ELR (cell line): ENCODE results near the gene RFTN2.
"Not testable (repeated sequence)": the region's sequence is repeated elsewhere in the genome, so short reads cannot be mapped to it uniquely, and the experiment has no call there.

Experiments
- DNase-seq: peaks from one replicate; pipeline ENCODE4 v3.0.0-alpha.2; 2015; ENCODE audit warnings: low read depth

Gene RFTN2

DNA sequence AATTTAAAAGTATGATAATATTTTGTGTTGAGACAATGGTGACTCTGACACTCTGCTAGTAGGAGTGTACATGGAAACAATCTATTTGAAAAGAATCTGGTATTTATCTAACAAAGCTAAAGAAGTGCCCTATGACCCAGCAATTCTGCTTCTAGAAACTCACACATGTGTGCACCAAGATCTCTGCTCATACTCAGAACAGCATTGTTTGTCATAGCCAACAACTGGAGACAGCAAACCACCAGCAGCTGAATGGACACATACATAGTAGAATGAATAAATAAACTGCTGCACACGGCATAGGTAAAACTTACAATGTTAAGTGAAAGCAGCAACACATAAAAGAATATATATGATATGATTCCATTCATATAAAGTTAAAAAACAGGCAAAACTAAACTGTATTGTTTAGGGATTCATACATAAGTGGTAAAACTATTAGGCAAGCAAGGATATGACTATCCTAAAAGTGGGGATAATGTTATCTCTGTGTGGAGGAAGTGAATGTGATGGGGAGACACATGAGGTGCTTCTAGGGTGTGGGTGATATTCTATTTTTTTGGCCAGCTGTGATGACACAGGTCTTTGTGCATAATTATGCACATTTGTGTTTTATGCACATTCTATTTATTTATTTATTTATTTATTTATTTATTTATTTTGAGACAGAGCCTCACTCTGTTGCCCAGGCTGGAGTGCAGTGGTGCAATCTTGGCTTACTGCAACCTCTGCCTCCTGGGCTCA lies 71.1 kb downstream of the RFTN2 start:
- no peak for DNase-seq

DNA sequence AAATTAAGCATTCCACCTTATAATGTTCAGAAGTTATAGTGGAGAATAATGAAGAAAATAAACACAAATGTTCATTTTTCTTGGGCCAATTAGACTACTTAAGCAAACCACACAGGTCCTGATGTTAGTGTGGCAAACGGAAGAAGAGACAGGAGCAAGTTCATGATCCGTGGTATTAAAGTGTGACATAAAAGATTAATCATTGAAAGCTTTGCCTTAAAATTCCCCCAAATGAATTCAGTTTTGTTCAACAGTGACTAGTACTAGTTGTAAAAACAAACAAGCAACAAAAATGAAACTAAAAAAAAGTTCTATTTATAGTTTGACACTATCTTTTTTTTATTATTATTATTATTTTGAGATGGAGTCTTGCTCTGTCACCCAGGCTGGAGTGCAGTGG lies 73.7 kb downstream of the RFTN2 start:
- no peak for DNase-seq

DNA sequence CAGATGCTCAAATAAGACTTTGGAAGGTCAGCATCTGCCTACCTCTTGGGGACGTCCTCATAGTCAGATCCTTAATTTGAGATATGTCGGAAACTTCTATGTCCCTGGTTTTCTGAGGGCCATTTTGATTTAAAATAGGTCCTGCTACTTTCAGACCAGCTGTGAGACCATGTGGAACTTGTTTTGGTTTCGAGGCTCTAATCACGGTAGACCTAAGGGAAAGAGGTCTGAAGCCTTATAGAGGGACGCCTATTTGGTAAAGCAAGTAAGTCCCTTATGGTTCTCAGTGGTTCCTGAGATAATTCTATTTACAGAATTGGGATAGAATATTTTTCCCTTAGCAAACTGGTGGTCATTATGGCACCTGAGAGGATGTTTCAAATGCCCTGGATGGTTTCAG lies 75.1 kb downstream of the RFTN2 start:
- no peak for DNase-seq

DNA sequence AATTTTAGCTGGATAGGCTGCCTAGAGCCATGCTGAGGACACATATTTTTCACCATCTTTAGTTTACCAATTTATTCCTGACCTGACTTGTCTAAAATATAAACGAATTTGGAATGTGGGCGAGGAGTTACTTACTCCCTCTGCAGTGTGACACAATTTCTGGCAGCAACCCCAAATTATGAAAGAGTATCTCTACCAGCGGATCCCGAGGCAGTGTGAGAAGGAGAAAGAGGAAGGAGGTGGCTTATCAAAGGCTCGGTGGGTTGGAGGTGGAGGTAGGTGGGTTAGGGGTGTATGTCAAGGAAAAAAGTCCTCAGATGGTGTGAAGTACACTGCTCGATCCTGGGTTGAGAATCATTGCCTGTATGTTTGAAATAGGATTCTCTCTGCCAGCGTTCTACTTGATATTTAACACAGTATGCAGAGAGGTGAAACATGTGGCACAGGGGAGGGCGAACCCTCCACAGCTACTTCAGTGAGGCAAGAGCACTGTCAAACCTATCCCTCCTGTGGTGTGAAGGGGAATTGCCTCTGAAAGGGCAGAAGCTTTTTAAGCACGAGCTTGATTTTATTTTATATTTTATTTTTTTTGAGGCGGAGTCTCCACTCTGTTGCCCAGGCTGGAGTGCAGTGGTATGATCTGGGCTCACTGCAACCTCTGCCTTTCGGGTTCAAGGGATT lies 76.0 kb downstream of the RFTN2 start:
- DNase-seq = peak; percentile 59

DNA sequence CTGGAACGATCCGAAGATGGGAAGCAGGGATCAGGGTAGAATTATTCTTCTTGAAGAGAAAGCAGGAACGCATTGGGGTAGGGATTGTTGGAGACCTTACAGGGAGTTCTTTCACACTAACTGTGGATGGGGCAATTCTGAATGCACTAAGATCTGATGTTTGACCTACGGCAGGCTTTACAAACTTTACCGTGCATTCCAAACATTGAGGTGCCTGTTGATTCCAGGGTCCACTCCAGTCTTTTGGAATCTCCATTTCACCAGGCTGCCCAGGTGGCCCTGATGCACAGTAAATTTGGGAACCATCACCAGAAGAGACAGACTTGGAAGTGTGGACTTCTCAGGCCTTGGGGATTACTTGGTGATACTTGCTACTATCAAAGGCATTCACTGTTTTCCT lies 76.9 kb downstream of the RFTN2 start:
- no peak for DNase-seq

DNA sequence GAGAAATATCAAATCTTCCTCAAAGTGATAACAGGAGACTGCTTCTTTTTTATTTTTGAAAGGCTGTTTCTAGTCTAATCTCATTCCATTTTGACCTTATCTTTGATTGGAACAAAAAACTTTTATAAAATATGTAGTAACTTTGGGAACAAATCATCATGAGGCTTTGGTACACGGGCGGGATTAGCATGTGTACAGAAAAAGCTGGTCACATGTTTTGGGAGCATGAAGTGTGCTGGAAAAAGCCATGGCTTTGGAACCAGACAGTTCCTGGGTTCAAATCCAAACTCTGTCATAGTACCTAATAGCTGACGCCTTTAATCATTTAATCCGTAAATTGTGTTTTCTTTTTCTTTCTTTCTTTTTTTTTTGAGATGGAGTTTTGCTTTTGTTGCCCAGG lies 78.2 kb downstream of the RFTN2 start:
- DNase-seq = no peak

DNA sequence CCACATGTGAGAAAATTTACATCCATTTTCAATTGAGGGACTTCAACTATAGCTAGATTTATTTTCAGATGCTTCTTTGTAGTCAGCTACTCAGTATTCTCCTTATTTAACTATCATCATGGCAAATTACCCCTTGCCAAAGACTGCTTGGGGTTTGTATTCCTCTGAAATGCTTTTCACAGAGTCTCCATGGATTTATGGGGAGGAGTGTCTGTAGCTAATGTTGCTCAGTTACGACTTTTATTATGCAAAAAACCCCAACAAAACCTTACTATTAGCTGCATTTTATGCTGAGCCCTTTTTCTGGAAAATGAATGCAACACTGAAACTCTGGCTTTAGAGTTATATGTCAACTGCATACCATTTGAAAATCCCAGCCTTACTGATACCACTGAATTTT lies 78.6 kb downstream of the RFTN2 start:
- DNase-seq = no peak

DNA sequence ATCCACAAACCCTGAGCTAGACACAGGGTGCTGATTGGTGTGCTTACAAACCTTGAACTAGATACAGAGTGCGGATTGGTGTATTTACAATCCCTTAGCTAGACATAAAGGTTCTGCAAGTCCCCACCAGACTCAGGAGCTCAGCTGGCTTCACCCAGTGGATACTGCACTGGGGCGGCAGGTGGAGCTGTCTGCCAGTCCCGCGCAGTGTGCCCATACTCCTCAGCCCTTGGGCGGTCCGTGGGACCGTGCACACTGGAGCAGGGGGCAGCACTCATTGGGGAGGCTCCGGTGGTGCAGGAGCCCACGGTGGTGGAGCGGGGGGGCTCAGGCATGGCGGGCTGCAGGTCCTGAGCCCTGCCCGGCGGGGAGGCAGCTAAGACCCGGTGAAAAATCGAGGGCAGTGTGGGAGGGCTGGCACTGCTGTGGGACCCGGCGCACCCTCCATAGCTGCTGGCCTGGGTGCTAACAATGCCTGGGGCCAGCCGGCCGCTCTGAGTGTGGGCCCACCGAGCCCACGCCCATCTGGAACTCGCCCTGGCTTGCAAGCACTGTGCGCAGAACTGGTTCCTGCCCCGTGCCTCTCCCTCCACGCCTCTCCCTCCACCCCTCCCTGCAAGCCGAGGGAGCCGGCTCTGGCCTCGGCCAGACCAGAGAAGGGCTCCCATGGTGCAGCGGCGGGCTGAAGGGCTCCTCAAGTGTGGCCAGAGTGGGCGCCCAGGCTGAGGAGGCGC lies 83.9 kb downstream of the RFTN2 start:
- DNase-seq = no peak

DNA sequence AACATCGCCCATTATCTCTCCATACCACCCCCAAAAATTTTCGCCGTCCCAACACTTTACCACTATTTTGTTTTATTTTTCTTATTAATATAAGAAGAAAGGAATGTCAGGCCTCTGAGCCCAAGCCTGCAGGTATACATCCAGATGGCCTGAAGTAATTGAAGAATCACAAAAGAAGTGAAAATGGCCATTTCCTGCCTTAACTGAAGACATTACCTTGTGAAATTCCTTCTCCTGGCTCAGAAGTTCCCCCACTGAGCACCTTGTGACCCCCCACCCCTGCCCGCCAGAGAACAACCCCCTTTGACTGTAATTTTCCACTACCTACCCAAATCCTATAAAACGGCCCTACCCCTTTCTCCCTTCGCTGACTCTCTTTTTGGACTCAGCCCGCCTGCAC lies 88.1 kb downstream of the RFTN2 start:
- not testable (repeated sequence) for DNase-seq

DNA sequence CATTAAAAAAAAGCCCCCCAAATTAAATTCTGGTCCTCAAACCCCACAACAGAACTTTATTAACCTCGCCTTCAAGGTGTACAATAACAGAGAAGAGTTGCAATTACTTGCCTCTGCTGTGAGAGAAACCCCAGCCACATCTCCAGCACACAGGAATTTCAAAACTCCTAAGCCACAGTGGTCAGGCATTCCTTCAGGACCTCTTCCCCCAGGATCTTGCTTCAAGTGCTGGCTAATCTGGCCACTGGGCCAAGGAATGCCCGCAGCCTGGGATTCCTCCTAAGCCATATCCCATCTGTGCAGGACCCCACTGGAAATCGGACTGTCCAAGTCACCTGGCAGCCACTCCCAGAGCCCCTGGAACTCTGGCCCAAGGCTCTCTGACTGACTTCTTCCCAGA lies 95.2 kb downstream of the RFTN2 start:
- DNase-seq = not testable (repeated sequence)

DNA sequence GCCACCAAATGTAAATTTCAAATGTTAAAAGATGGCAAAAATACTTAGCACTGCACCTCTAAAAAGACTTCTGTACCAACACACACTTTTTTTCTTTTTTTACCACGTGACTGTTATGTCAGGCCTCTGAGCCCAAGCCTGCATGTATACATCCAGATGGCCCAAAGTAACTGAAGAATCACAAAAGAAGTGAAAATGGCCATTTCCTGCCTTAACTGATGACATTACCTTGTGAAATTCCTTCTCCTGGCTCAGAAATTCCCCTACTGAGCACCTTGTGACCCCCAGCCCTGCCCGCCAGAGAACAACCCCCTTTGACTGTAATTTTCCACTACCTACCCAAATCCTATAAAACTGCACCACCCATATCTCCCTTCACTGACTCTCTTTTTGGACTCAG lies 97.1 kb downstream of the RFTN2 start:
- DNase-seq = not testable (repeated sequence)

DNA sequence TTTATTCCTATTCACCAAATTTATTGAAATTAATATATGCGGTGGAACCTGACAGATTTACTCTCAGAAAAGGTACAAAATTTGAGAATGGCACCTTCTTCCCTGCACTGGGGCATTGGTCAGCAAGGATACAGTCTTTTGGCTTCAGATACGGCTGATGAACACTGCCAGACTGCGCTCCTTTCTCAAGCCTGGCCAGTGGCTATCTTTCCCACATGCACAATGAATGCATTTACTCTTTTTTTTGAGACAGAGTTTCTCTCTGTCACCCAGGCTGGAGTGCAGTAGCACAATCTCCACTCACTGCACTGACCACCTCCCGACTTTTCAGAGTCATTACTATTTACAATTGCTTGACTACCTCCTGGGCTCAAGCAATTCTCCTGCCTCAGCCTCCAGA lies 97.9 kb downstream of the RFTN2 start:
- DNase-seq = no peak

DNA sequence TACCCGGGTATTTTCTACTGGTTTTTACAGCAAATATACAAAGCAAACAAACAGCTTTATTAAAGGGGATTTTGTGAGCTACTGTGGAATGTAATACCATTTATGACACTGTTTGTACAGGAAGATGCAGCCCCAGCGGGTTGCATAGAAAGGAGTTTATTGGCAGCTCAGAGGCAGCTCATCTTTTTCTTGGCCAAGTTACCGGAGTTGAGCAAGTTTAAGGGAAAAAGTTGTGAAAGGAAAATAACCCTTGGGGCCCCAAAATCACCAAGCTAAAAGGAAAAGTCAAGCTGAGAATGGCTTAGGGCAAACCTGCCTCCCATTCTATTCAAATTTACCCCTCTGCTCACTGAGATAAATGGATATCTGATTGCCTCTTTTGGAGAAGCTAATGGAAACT lies 98.8 kb downstream of the RFTN2 start:
- no peak for DNase-seq

DNA sequence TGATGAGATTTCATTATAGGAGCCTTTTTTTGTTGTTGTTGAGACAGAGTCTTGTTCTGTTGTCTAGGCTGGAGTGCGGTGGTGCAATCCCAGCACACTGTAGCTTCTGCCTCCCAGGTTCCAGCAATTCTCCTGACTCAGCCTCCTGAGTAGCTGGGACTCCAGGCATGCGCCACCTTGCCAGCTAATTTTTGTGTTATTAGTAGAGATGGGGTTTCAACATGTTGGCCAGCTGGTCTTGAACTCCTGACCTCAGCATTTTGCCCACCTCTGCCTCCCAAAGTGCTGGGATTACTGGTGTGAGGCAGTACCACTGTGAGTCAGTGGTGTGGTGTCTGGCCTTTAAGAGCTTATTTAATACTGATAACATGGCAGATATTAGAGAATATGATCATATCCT lies 99.4 kb downstream of the RFTN2 start:
- no peak for DNase-seq

DNA sequence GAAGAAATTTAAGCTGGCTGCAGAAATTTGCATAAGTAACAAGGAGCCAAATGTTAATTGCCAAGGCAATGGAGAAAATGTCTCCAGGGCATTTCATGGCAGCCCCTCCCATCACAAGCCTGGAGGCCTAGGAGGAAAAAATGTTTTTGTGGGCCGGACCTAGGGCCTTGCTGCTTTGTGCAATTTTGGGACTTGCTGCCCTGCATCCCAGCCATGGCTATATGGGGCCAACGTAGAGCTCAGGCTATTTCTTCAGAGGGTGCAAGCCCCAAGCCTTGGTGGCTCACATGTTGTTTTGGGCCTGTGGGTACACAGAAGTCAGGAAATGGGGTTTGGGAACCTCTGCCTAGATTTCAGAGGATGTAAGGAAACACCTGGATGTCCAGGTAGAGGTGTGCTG lies 101.8 kb downstream of the RFTN2 start:
- DNase-seq = no peak

DNA sequence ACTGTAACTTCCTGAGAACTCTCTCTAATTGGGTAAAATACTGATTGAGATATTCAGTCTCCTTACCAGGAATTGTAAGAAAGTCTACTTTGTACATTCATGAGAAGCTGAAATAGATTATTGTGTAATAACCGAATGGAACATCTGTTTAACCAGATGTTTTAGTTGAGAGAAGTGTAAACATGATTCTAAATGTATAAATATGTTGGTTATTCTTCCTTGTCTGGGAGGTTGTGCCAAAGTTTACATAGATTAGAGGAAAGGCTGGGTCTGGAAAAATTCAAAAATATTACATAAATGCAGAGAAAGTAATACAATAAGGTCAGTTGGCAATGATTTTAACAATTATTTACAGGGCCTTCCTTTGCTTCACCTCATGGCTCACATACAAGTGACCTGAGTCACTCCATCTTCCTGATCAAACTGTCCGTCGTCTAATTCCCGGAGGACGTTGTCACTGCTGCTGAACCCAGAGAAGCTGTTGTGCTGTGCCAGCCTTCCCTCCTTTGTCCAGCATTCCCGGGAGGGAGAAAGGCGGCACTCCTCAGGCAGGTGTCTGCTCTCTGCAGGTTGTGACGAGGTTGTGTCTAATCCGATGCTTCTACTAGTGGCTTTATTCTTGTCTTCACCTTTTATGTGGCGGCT lies 103.6 kb downstream of the RFTN2 start:
- peak; percentile 60 for DNase-seq

DNA sequence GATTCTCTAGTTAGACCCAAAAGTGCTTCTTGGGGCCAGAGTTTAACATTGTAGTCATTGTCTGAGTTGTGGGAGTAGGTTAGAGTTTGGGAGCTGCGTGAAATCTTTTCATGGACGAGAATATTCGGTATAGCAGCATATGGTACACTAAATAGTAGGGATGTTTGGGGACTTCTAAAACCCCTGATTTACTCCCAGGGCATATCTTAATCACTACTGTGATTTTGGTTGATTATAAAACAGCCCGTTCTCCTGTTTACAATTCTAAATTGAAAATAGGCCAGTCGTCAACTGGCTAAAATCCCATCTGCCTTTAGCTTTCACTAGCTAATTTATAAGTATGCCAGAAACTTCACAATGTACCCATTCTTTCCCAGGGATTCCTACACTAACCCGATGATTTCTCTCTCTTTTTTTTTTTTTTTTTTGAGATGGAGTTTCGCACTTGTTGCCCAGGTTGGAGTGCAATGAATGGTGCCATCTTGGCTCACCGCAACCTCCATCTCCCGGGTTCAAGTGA lies 115.2 kb downstream of the RFTN2 start:
- DNase-seq = no peak

DNA sequence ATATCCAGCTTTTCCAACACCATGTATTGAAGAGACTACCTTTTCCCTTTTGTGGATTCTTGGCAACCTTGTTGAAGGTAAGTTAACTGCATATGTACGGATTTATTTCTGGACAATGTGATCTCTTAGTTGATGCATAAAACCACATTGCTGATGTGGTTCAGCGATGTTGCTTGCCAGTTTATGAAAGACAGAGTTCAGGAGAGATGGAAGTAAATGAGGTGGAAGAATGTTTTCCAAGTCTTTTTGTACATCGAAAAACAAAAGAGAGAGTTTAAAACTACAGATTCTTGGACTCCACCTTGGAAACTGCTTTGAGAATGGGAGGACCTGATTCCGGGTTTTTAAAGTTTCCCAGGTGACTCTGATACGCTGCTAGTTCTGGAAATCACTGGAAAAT lies 115.7 kb downstream of the RFTN2 start:
- no peak for DNase-seq

DNA sequence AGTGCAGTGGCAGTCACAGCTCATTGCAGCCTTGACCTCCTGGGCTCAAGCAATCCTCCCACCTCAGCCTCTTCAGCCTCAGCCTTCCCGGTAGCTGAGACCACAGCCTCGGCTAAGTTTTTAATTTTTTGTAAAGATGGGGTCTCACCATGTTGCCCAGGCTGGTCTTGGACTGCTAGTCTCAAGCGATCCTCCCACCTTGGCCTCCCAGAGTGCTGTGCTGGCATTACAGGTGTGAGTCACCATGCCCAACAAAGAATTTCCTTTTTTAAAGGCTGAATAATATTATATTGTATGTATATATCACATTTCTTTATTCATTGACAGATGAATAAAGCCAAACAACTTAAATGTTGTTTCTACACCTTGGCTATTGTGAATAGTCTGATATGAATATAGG lies 117.0 kb downstream of the RFTN2 start:
- peak; percentile 12 for DNase-seq

DNA sequence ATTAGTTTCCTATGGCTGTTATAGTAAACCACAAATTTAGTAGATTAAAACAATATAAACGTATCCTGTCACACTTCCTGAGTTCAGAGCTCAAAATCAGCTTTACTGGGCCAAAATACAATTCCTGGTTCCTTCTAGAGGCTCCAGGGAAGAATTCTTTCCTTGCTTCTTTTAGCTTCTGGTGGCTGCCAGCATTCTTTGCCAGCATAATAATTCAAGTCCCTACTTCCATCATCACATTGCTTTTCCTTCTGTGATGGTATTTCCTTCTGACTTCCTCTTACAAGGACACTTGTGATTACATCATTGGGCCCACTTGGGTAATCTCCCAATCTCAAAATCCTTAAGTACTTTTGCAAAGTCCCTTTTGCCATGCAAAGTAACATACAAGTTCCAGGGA lies 118.9 kb downstream of the RFTN2 start:
- no peak for DNase-seq

DNA sequence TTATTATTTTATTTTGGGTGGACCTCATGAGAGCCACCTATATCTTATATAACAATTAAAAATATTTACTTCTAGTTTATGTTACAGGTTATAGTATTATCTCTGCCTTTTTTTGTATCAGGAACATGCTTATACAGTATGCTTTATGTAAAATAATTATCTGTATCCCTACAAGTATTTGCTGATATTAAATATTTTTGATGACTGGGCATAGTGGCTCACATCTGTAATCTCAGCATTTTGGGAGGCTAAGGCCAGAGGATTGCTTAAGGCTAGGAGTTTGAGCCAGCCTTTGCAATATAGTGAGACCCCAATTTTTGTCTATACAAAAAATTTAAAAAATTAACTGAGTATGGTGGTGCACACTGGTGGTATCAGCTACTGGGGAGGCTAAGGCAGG lies 119.9 kb downstream of the RFTN2 start:
- no peak for DNase-seq

DNA sequence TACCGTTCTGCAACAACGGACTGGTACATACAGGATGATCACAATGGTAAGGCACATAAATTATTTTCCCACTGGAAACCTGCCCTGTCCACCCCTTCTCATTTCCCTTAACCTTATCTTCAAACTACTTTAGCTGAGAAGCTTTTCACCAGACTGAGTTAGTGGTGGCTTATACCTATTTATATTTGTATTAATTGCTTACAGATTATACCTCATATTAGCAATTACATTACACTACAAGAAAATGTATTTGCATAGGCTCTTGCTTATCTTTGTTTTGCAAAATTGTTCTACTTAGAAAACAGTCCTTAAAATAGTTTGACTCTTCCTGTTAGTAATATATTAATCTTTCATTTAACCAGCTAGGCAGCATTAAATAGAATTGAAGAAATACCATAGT lies 124.1 kb downstream of the RFTN2 start:
- not testable (repeated sequence) for DNase-seq

DNA sequence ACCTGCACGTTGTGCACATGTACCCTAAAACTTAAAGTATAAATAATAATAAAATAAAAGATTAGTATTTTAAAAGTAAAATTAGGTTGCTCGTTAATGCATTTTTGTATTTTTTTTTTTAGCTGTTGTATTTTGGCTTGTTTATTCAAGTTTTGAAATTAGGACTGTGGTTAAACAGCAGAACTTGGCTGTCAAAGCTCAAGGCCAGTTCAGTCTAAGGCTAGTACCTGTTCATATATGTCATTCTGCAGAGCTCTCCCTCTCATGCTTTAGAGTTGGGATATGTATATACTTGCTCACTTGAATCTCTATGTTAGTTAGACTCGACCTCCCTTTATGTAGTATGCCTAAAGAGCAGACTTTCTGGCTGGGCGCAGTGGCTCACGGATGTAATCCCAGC lies 126.8 kb downstream of the RFTN2 start:
- no peak for DNase-seq
